Caco-2 (cell line): ENCODE measurements around the gene ABI2. TPM values are rescaled to one million over a fixed set of nuclear protein-coding genes. Genes with fewer than 3 reads are reported as not detected.

Experiments
- BruUV-seq: library from RNA; stranded (reverse); fragments of 400-500 nt; replicated peaks from 2 replicates; lab custom pipeline; 2021; lab: Mats Ljungman, UMichigan
- CTCF ChIA-PET: fragments of 300-600 bp; sonication (Branson Sonifier 250); formaldehyde crosslinking; loops from one replicate; lab custom pipeline; 2022; ENCODE audit warnings: antibody characterized with exemption; lab: Charles Lee
- POLR2A ChIA-PET: fragments of 300-600 bp; sonication (Branson Sonifier 250); formaldehyde crosslinking; loops from one replicate; lab custom pipeline; 2022; ENCODE audit warnings: antibody characterized with exemption; lab: Charles Lee
- DNase-seq, 2 experiments: peaks; one replicate each; pipeline versions ENCODE4 v3.0.0 to v3.0.0-alpha.2; 2020 to 2022
- H3K27me3 ChIP-seq: replicated peaks from 2 replicates; pipeline ENCODE4 v1.6.0; 2011; ENCODE audit warnings: low read length; ENCODE audit not compliant: control insufficient read depth, insufficient read depth
- H3K36me3 ChIP-seq: 2 replicates; pipeline ENCODE4 v1.5.1; 2011; ENCODE audit warnings: low read length; ENCODE audit not compliant: control insufficient read depth, insufficient read depth
- H3K4me1 ChIP-seq: fragments of 250-450 bp; sonication (Bioruptor Pico); 2 replicates; pipeline ENCODE4 v1.5.1; 2020; ENCODE audit warnings: mild to moderate bottlenecking
- H3K4me3 ChIP-seq: 2 replicates; pipeline ENCODE4 v1.5.1; 2011; ENCODE audit warnings: low read depth, mild to moderate bottlenecking, control low read depth, low read length
- H3K9me3 ChIP-seq: fragments of 250-450 bp; sonication (Bioruptor Pico); 2 replicates; pipeline ENCODE4 v1.5.1; 2020; ENCODE audit warnings: mild to moderate bottlenecking, moderate library complexity
- H3K27ac Mint-ChIP-seq: one replicate; pipeline ENCODE4 v1.8.0; 2022; ENCODE audit warnings: mixed read lengths; ENCODE audit not compliant: unreplicated experiment
- H3K27me3 Mint-ChIP-seq: one replicate; pipeline ENCODE4 v1.8.0; 2022; ENCODE audit warnings: mixed read lengths; ENCODE audit not compliant: insufficient read depth, unreplicated experiment
- H3K36me3 Mint-ChIP-seq: one replicate; pipeline ENCODE4 v1.8.0; 2022; ENCODE audit warnings: mild to moderate bottlenecking, mixed read lengths; ENCODE audit not compliant: insufficient read depth, unreplicated experiment
- H3K4me1 Mint-ChIP-seq: one replicate; pipeline ENCODE4 v1.8.0; 2022; ENCODE audit warnings: low read depth, mixed read lengths; ENCODE audit not compliant: unreplicated experiment
- H3K4me3 Mint-ChIP-seq: one replicate; pipeline ENCODE4 v1.8.0; 2022; ENCODE audit warnings: mild to moderate bottlenecking, moderate library complexity, mixed read lengths; ENCODE audit not compliant: unreplicated experiment
- H3K9me3 Mint-ChIP-seq: one replicate; pipeline ENCODE4 v1.8.0; 2022; ENCODE audit warnings: mixed read lengths; ENCODE audit not compliant: unreplicated experiment
- intact Hi-C: fragments of 100-400 bp; cut with micrococcal nuclease; formaldehyde crosslinking; loops from one replicate; pipeline ENCODE4 v1.10.0; 2022; ENCODE audit not compliant: unreplicated experiment
- total RNA-seq: library from RNA; stranded (reverse); gene quantifications from 2 replicates; pipeline ENCODE4 v1.2.3, GENCODE V29; 2022
- TF ChIP-seq, protein P1 (sequence below), 2 experiments: fragments of 200-600 bp in 1 of 2; IDR thresholded peaks; 1 replicate in 1 of 2; 2 replicates in 1 of 2; pipeline versions ENCODE4 v1.5.1 to v1.8.0; 2011 to 2022; ENCODE audit warnings: antibody characterized with exemption in 1 of 2, control low read depth in 1 of 2, inconsistent platforms in 1 of 2, low read depth in 1 of 2, low read length in 1 of 2, mild to moderate bottlenecking in 1 of 2, moderate library complexity in 1 of 2; ENCODE audit not compliant: insufficient read depth in 1 of 2, severe bottlenecking in 1 of 2, unreplicated experiment in 1 of 2

The ABI2 gene
- total RNA-seq, 1 experiment from 2014 or later, result 60.0 TPM

- Histone ChIP-seq H3K4me1 (peaks cover 3% of the 10 kb centered on the region), H3K36me3 (peaks cover 9% of the 10 kb centered on the region; the same call in 1 of the 2 replicates), H3K27me3 (no peaks in the 10 kb centered on the region), H3K4me3 (no peak overlapping the region), H3K9me3 (no peaks in the 10 kb centered on the region)
- Mint-ChIP-seq H3K27me3 (no peaks in the 10 kb centered on the region), H3K4me3 (no peak overlapping the region), H3K9me3 (no peaks in the 10 kb centered on the region), H3K27ac (no peak overlapping the region), H3K4me1 (peaks cover 4% of the 10 kb centered on the region), H3K36me3 (peaks cover 95% of the 10 kb centered on the region)
- no peak for DNase-seq
- ChIA-PET CTCF (no interaction called here), POLR2A (no interaction called here)
- intact Hi-C loops, result no loop called here
- TF ChIP-seq, protein P1, sequence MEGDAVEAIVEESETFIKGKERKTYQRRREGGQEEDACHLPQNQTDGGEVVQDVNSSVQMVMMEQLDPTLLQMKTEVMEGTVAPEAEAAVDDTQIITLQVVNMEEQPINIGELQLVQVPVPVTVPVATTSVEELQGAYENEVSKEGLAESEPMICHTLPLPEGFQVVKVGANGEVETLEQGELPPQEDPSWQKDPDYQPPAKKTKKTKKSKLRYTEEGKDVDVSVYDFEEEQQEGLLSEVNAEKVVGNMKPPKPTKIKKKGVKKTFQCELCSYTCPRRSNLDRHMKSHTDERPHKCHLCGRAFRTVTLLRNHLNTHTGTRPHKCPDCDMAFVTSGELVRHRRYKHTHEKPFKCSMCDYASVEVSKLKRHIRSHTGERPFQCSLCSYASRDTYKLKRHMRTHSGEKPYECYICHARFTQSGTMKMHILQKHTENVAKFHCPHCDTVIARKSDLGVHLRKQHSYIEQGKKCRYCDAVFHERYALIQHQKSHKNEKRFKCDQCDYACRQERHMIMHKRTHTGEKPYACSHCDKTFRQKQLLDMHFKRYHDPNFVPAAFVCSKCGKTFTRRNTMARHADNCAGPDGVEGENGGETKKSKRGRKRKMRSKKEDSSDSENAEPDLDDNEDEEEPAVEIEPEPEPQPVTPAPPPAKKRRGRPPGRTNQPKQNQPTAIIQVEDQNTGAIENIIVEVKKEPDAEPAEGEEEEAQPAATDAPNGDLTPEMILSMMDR (IDR thresholded peaks at IDR 0.05; ENCODE audit: insufficient read depth in 1 of 2, low read depth in 1 of 2, low read length in 1 of 2, severe bottlenecking in 1 of 2, unreplicated experiment in 1 of 2), result no peak
- BruUV-seq, result no TSS peak
These were observed 117.9 kb downstream of the ABI2 start for GRCh38 chr2:203446071-203446481.

- ChIA-PET CTCF (no interaction called here), POLR2A (no interaction called here)
- Histone ChIP-seq H3K36me3 (peaks cover 9% of the 10 kb centered on the region; the same call in 1 of the 2 replicates), H3K4me3 (no peak overlapping the region), H3K9me3 (no peaks in the 10 kb centered on the region), H3K4me1 (peaks cover 10% of the 10 kb centered on the region), H3K27me3 (no peaks in the 10 kb centered on the region)
- H3K4me1 Mint-ChIP-seq, result peaks cover 11% of the 10 kb centered on the region
- BruUV-seq, result no TSS peak
- no peak for DNase-seq
- H3K27me3 Mint-ChIP-seq, result no peaks in the 10 kb centered on the region
- no peak overlapping the region for H3K27ac Mint-ChIP-seq
- H3K9me3 Mint-ChIP-seq, result no peaks in the 10 kb centered on the region
- no peak overlapping the region for H3K4me3 Mint-ChIP-seq
- TF ChIP-seq, protein P1 (IDR thresholded peaks at IDR 0.05; ENCODE audit: insufficient read depth in 1 of 2, low read depth in 1 of 2, low read length in 1 of 2, severe bottlenecking in 1 of 2, unreplicated experiment in 1 of 2), result no peak
- intact Hi-C loops, result no loop called here
- H3K36me3 Mint-ChIP-seq, result peaks cover 95% of the 10 kb centered on the region
These were observed 118.6 kb downstream of the ABI2 start for GRCh38 chr2:203446780-203447179.

- H3K27me3 ChIP-seq, result no peaks in the 10 kb centered on the region
- Mint-ChIP-seq H3K4me1 (peaks cover 13% of the 10 kb centered on the region), H3K36me3 (peaks cover 87% of the 10 kb centered on the region), H3K9me3 (no peaks in the 10 kb centered on the region), H3K27ac (no peak overlapping the region), H3K4me3 (no peak overlapping the region), H3K27me3 (no peaks in the 10 kb centered on the region)
- H3K9me3 ChIP-seq, result no peaks in the 10 kb centered on the region
- CTCF ChIA-PET, result no interaction called here
- no peak overlapping the region for H3K4me3 ChIP-seq
- H3K4me1 ChIP-seq, result peaks cover 10% of the 10 kb centered on the region
- DNase-seq, result no peak
- POLR2A ChIA-PET, result no interaction called here
- intact Hi-C loops, result loop anchor here (10.0 kb wide), 1 partner anchor 616 kb away; no protein-coding TSS in a partner anchor
- TF ChIP-seq, protein P1 (IDR thresholded peaks at IDR 0.05; ENCODE audit: insufficient read depth in 1 of 2, low read depth in 1 of 2, low read length in 1 of 2, severe bottlenecking in 1 of 2, unreplicated experiment in 1 of 2), result no peak
- no TSS peak for BruUV-seq
- H3K36me3 ChIP-seq, result peaks cover 3% of the 10 kb centered on the region
These were observed 122.4 kb downstream of the ABI2 start for GRCh38 chr2:203450561-203450960.
